SU-DHL-6 (cell line): ENCODE results near the gene OPHN1.

Source experiments
- H2AFZ ChIP-seq: fragments of 200-600 bp; sonication (generic); 2 replicates; pipeline ENCODE4 v1.6.1; 2014; ENCODE audit warnings: low read depth, mild to moderate bottlenecking, moderate library complexity, mixed read lengths, antibody characterized with exemption, low read length; ENCODE audit not compliant: severe bottlenecking
- H3F3A ChIP-seq: fragments of 200-600 bp; shearing (Covaris generic); 2 replicates; pipeline ENCODE4 v1.6.0; 2016; ENCODE audit warnings: antibody characterized with exemption, mild to moderate bottlenecking; ENCODE audit not compliant: insufficient read depth
- H3K27ac ChIP-seq: fragments of 200-600 bp; sonication (generic); 2 replicates; pipeline ENCODE4 v1.5.1; 2016; ENCODE audit warnings: low read depth, mild to moderate bottlenecking, low read length, moderate library complexity, mixed read lengths
- H3K27me3 ChIP-seq: fragments of 200-600 bp; sonication (generic), shearing (Covaris generic); 2 replicates; pipeline ENCODE4 v1.6.0; 2014; ENCODE audit warnings: mild to moderate bottlenecking, low read length
- H3K36me3 ChIP-seq: fragments of 200-600 bp; sonication (generic); 2 replicates; pipeline ENCODE4 v1.6.1; 2014; ENCODE audit warnings: mild to moderate bottlenecking, low read length, mixed read lengths
- H3K4me2 ChIP-seq: fragments of 300-600, 200-600 bp; shearing (Covaris generic), sonication (generic); 2 replicates; pipeline ENCODE4 v1.6.0; 2014; ENCODE audit warnings: low read length, low read depth, mild to moderate bottlenecking; ENCODE audit not compliant: poor library complexity, severe bottlenecking
- H3K4me3 ChIP-seq: fragments of 200-600 bp; sonication (generic); 2 replicates; pipeline ENCODE4 v1.5.1; 2014; ENCODE audit warnings: antibody characterized with exemption, low read length, mild to moderate bottlenecking, mixed read lengths; ENCODE audit not compliant: insufficient read depth, poor library complexity, severe bottlenecking
- H3K79me2 ChIP-seq: fragments of 200-600 bp; sonication (generic); 2 replicates; pipeline ENCODE4 v1.6.1; 2014; ENCODE audit warnings: mild to moderate bottlenecking, low read length, moderate library complexity; ENCODE audit not compliant: insufficient read depth
- H3K9ac ChIP-seq: fragments of 200-600 bp; sonication (generic); 2 replicates; pipeline ENCODE4 v1.7.0; 2014; ENCODE audit warnings: mild to moderate bottlenecking, low read length
- H3K9me2 ChIP-seq: fragments of 200-600 bp; sonication (generic); replicated peaks from 2 replicates; pipeline ENCODE4 v1.6.1; 2014; ENCODE audit warnings: low read length; ENCODE audit not compliant: insufficient read depth
- H3K9me3 ChIP-seq: fragments of 200-600 bp; sonication (generic); 2 replicates; pipeline ENCODE4 v1.6.1; 2014; ENCODE audit warnings: low read length, mixed read lengths; ENCODE audit not compliant: insufficient read depth
- H4K20me1 ChIP-seq: fragments of 200-600 bp; sonication (generic); 2 replicates; pipeline ENCODE4 v1.6.1; 2014; ENCODE audit warnings: low read depth, mild to moderate bottlenecking, antibody characterized with exemption, low read length, moderate library complexity, mixed read lengths
- EZH2phosphoT487 ChIP-seq: fragments of 200-600 bp; sonication (generic), shearing (Covaris generic); conservative IDR thresholded peaks from 2 replicates; pipeline ENCODE4 v1.6.1; 2018; ENCODE audit warnings: mild to moderate bottlenecking, antibody characterized with exemption, low read length, moderate library complexity, mixed read lengths
- TF ChIP-seq, protein P1 (sequence below): fragments of 200-600 bp; sonication (generic); IDR thresholded peaks from one replicate; pipeline ENCODE4 v1.5.1; 2017; ENCODE audit warnings: antibody characterized with exemption, mild to moderate bottlenecking, low read length, moderate library complexity; ENCODE audit not compliant: insufficient read depth, poor library complexity, severe bottlenecking

OPHN1 gene

DNA sequence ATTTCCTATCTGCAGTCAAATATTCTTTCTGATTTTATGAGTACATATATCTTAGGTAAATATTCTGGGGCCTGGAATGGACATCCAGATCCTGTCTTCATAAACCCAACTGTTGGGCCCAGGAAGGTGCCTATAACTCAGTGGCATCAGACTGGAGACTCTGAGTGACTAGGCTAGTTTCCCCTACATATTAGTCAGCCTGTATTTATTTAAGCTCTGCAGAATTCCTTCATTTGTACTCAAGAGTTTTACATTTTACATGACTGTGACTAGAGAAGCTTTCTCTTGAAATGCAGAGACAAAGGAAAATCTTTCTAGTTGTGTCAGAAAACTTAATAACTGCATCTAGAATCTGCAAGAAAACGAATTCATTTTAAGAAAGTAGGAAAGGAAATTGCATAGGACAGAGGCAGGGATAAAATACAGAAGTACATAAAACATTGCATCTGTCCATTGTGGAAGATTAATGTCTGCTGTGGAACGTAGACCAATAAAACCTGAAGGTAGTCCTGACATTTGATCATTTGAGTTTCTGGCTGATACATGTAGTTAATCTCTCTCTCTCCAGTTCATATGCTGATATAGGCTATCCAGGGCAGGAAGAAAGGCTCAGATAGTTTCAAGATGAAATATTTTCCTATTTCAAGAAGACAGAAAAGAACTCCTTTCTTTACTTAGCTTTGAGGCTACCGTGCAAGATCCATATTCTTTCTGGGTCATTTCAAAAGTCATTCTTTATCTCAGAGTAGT, 78.2 kb downstream of the OPHN1 start:
- H3F3A ChIP-seq = no peaks in the 10 kb centered on the region
- no peaks in the 10 kb centered on the region for H3K9me2 ChIP-seq
- no peaks in the 10 kb centered on the region for H4K20me1 ChIP-seq
- no peak overlapping the region for H3K27ac ChIP-seq
- H2AFZ ChIP-seq = no peak overlapping the region
- H3K27me3 ChIP-seq = no peaks in the 10 kb centered on the region
- no peak overlapping the region for H3K9ac ChIP-seq
- H3K4me3 ChIP-seq = no peak overlapping the region
- TF ChIP-seq EZH2phosphoT487 = no peak
- TF ChIP-seq, protein P1, sequence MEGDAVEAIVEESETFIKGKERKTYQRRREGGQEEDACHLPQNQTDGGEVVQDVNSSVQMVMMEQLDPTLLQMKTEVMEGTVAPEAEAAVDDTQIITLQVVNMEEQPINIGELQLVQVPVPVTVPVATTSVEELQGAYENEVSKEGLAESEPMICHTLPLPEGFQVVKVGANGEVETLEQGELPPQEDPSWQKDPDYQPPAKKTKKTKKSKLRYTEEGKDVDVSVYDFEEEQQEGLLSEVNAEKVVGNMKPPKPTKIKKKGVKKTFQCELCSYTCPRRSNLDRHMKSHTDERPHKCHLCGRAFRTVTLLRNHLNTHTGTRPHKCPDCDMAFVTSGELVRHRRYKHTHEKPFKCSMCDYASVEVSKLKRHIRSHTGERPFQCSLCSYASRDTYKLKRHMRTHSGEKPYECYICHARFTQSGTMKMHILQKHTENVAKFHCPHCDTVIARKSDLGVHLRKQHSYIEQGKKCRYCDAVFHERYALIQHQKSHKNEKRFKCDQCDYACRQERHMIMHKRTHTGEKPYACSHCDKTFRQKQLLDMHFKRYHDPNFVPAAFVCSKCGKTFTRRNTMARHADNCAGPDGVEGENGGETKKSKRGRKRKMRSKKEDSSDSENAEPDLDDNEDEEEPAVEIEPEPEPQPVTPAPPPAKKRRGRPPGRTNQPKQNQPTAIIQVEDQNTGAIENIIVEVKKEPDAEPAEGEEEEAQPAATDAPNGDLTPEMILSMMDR = no peak
- no peaks in the 10 kb centered on the region for H3K79me2 ChIP-seq
- no peaks in the 10 kb centered on the region for H3K9me3 ChIP-seq
- H3K36me3 ChIP-seq = no peaks in the 10 kb centered on the region
- H3K4me2 ChIP-seq = no peak overlapping the region

DNA sequence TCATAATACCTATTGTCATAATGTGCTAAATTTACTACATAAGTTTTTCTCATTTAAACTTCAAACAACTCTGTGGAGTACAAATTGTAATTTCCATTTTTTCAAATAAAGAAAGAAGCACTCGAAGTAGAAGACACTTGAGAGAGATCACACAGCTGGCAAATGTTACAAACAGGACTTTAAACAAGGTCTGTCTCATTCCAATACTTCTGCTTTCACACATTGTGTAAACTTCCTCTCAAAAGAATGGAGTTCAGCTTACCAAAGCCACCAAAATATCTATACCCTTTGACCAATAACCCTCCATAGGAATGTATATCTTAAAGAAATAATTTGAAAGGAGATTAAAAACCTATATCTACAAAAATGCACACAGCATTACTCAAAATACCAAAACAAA, 88.3 kb downstream of the OPHN1 start:
- TF ChIP-seq, protein P1 = no peak
- TF ChIP-seq EZH2phosphoT487 = no peak
- Histone ChIP-seq H3K79me2 (no peaks in the 10 kb centered on the region), H3K4me3 (no peak overlapping the region), H3K9me2 (no peaks in the 10 kb centered on the region), H3F3A (no peaks in the 10 kb centered on the region), H4K20me1 (no peaks in the 10 kb centered on the region), H2AFZ (no peak overlapping the region), H3K27me3 (no peaks in the 10 kb centered on the region), H3K36me3 (no peaks in the 10 kb centered on the region), H3K4me2 (no peak overlapping the region), H3K9me3 (no peaks in the 10 kb centered on the region), H3K9ac (no peak overlapping the region), H3K27ac (no peak overlapping the region)

DNA sequence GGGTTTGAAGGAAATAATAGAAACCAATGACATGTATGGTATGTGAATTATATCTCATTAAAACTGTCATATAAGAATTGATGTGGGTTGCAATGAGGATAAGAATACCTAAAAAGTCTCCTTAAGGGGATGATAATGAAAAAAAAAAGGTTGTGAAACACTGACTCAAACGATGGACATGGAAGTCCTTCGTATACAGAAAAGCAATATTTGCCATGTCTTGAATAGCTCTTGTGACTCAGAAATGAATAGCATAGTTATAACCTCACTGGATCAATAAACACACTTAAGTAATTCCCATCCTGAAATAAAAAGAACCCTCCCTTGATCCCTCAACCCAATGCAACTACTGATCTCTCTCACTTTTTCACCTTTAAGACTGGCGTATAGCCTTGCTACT, 89.7 kb downstream of the OPHN1 start:
- H2AFZ ChIP-seq = no peak overlapping the region

More for the DNA sequence above, 89.7 kb downstream of the OPHN1 start:
- no peaks in the 10 kb centered on the region for H3K9me3 ChIP-seq
- H3K4me2 ChIP-seq = no peak overlapping the region
- H3K36me3 ChIP-seq = no peaks in the 10 kb centered on the region
- H3K4me3 ChIP-seq = no peak overlapping the region
- no peaks in the 10 kb centered on the region for H3K9me2 ChIP-seq
- no peak overlapping the region for H3K27ac ChIP-seq
- no peaks in the 10 kb centered on the region for H3F3A ChIP-seq
- TF ChIP-seq, protein P1 = no peak
- TF ChIP-seq EZH2phosphoT487 = no peak
- H4K20me1 ChIP-seq = no peaks in the 10 kb centered on the region
- no peaks in the 10 kb centered on the region for H3K79me2 ChIP-seq
- H3K27me3 ChIP-seq = no peaks in the 10 kb centered on the region
- H3K9ac ChIP-seq = no peak overlapping the region
